HCT116 (cell line): ENCODE data around the gene EML4. TPM values are rescaled to one million over a fixed set of nuclear protein-coding genes. Genes with fewer than 3 reads are reported as not detected.

Source experiments
- ATAC-seq: fragments of 200-7000 bp; cut with Tn5 transposase; 2 replicates; pipeline ENCODE4 v1.9.1; 2020; ENCODE audit warnings: mild to moderate bottlenecking, moderate library complexity
- BruUV-seq: library from RNA; stranded (reverse); fragments of 400-500 nt; replicated peaks from 2 replicates; lab custom pipeline; 2021; lab: Mats Ljungman, UMichigan
- CTCF ChIA-PET: fragments of 300-600 bp; sonication (Branson Sonifier 250); formaldehyde crosslinking; loops from one replicate; lab custom pipeline; 2021; ENCODE audit warnings: antibody characterized with exemption; lab: Charles Lee
- POLR2A ChIA-PET: fragments of 300-600, 350-600 bp; sonication (Branson Sonifier 250); formaldehyde crosslinking; loops from one replicate; lab custom pipeline; 2021; ENCODE audit warnings: antibody characterized with exemption; lab: Charles Lee
- RAD21 ChIA-PET, 2 experiments: fragments of 300-600 bp; sonication (Branson Sonifier 250); formaldehyde crosslinking; loops; one replicate each; lab custom pipeline; 2023; ENCODE audit warnings: low total read pairs in 2 of 2; ENCODE audit not compliant: uncharacterized antibody in 2 of 2, unreplicated experiment in 2 of 2, low non-redundant PET in 1 of 2; lab: Charles Lee
- DNase-seq: peaks from one replicate; pipeline ENCODE4 v3.0.0-alpha.2; 2010; ENCODE audit warnings: low read depth, low spot score
- H2AFZ ChIP-seq: fragments of 200-600 bp; shearing (Covaris generic), sonication (generic); 2 replicates; pipeline ENCODE4 v1.6.1; 2017; ENCODE audit warnings: low read depth, mixed run types, mixed read lengths, antibody characterized with exemption, low read length; ENCODE audit not compliant: poor library complexity, severe bottlenecking
- H3K27ac ChIP-seq: 2 replicates; pipeline ENCODE4 v1.5.1; 2012; ENCODE audit warnings: low read depth, low read length
- H3K27me3 ChIP-seq: fragments of 200-600 bp; sonication (generic); 2 replicates; pipeline ENCODE4 v1.6.1; 2016; ENCODE audit warnings: mixed run types, low read length, mixed read lengths; ENCODE audit not compliant: insufficient read depth
- H3K36me3 ChIP-seq, 2 experiments: fragments of 200-500 bp in 1 of 2; fragments of 200-600 bp in 1 of 2; sonication (Bioruptor generic) in 1 of 2; sonication (generic) in 1 of 2; 2 replicates each; pipeline versions ENCODE4 v1.5.1 to v1.6.1; 2014 to 2016; ENCODE audit warnings: low read length in 2 of 2, inconsistent platforms in 1 of 2, mixed read lengths in 1 of 2, mixed run types in 1 of 2; ENCODE audit not compliant: insufficient read depth in 2 of 2, control insufficient read depth in 1 of 2
- H3K4me1 ChIP-seq, 2 experiments: fragments of 200-600 bp in 1 of 2; sonication (generic) in 1 of 2; 2 replicates each; pipeline versions ENCODE4 v1.5.1 to v1.6.1; 2012 to 2017; ENCODE audit warnings: low read length in 2 of 2, inconsistent platforms in 1 of 2, mild to moderate bottlenecking in 1 of 2, mixed read lengths in 1 of 2, mixed run types in 1 of 2, moderate library complexity in 1 of 2; ENCODE audit not compliant: insufficient read depth in 2 of 2, control insufficient read depth in 1 of 2
- H3K4me2 ChIP-seq: fragments of 200-600 bp; sonication (generic); 2 replicates; pipeline ENCODE4 v1.6.1; 2017; ENCODE audit warnings: mixed run types, low read length, mixed read lengths
- H3K4me3 ChIP-seq, 2 experiments: fragments of 200-600 bp in 1 of 2; sonication (generic) in 1 of 2; replicated peaks in 1 of 2; 2 replicates each; pipeline ENCODE4 v1.5.1; 2011 to 2016; ENCODE audit warnings: low read length in 2 of 2, control low read depth in 1 of 2, low read depth in 1 of 2, mild to moderate bottlenecking in 1 of 2, mixed read lengths in 1 of 2, mixed run types in 1 of 2
- H3K79me2 ChIP-seq: fragments of 200-600 bp; sonication (generic); 2 replicates; pipeline ENCODE4 v1.6.1; 2017; ENCODE audit warnings: mild to moderate bottlenecking, mixed run types, low read length, moderate library complexity, mixed read lengths; ENCODE audit not compliant: insufficient read depth
- H3K9ac ChIP-seq: fragments of 200-600 bp; sonication (generic); 2 replicates; pipeline ENCODE4 v1.6.1; 2016; ENCODE audit warnings: low read length, mixed read lengths
- H3K9me2 ChIP-seq: fragments of 200-600 bp; sonication (generic), shearing (Covaris generic); 2 replicates; pipeline ENCODE4 v1.6.1; 2017; ENCODE audit warnings: mixed run types, mild to moderate bottlenecking, moderate library complexity; ENCODE audit not compliant: insufficient read depth
- H3K9me3 ChIP-seq, 2 experiments: fragments of 200-500 bp in 1 of 2; fragments of 200-600 bp in 1 of 2; sonication (Bioruptor generic) in 1 of 2; sonication (generic) in 1 of 2; 2 replicates each; pipeline ENCODE4 v1.6.1; 2014 to 2017; ENCODE audit warnings: low read length in 2 of 2, mixed read lengths in 2 of 2, inconsistent platforms in 1 of 2, low read depth in 1 of 2, mild to moderate bottlenecking in 1 of 2, mixed run types in 1 of 2, moderate library complexity in 1 of 2; ENCODE audit not compliant: control insufficient read depth in 1 of 2, insufficient read depth in 1 of 2
- H4K20me1 ChIP-seq: fragments of 200-600 bp; sonication (generic), shearing (Covaris generic); 2 replicates; pipeline ENCODE4 v1.6.1; 2017; ENCODE audit warnings: mixed run types, mild to moderate bottlenecking, moderate library complexity; ENCODE audit not compliant: insufficient read depth
- EGR1 ChIP-seq: IDR thresholded peaks from 2 replicates; pipeline ENCODE4 v1.6.1; 2012; ENCODE audit warnings: low read depth
- FOSL1 ChIP-seq: IDR thresholded peaks from 2 replicates; pipeline ENCODE4 v1.6.1; 2012; ENCODE audit warnings: low read depth
- JUND ChIP-seq: IDR thresholded peaks from 2 replicates; pipeline ENCODE4 v1.6.1; 2012
- POLR2A ChIP-seq: IDR thresholded peaks from 2 replicates; pipeline ENCODE4 v1.7.0; 2011; ENCODE audit warnings: borderline replicate concordance; ENCODE audit not compliant: insufficient read depth, insufficient read length; ENCODE audit errors: extremely low read depth
- POLR2AphosphoS5 ChIP-seq: IDR thresholded peaks from 2 replicates; pipeline ENCODE4 v1.6.1; 2011; ENCODE audit warnings: mild to moderate bottlenecking, low read depth, low read length, moderate library complexity
- REST ChIP-seq: IDR thresholded peaks from 2 replicates; pipeline ENCODE4 v1.6.1; 2012; ENCODE audit warnings: low read depth
- SRF ChIP-seq: IDR thresholded peaks from 2 replicates; pipeline ENCODE4 v1.6.1; 2012; ENCODE audit warnings: low read depth
- TCF7L2 ChIP-seq: IDR thresholded peaks from 2 replicates; pipeline ENCODE4 v1.7.0; 2011; ENCODE audit warnings: borderline replicate concordance, inconsistent platforms; ENCODE audit not compliant: insufficient read depth, insufficient read length; ENCODE audit errors: extremely low read depth
- YY1 ChIP-seq: IDR thresholded peaks from 2 replicates; pipeline ENCODE4 v1.6.1; 2011; ENCODE audit warnings: low read length, low read depth, moderate library complexity, mild to moderate bottlenecking; ENCODE audit not compliant: insufficient replicate concordance; ENCODE audit errors: extremely low read depth
- intact Hi-C: fragments of 100-400 bp; cut with micrococcal nuclease; formaldehyde crosslinking; loops from 2 replicates; pipeline ENCODE4 v1.10.0; 2022
- total RNA-seq: library from RNA; stranded (reverse); gene quantifications from one replicate; pipeline ENCODE4 v1.2.1, GENCODE V29; 2021; ENCODE audit not compliant: unreplicated experiment

Gene EML4
- total RNA-seq, 1 experiment from 2014 or later: 53.5 TPM

GRCh38 chr2:42189235-42189566 lies 20.0 kb downstream of the EML4 start:
- no peak overlapping the region for H3K4me3 ChIP-seq
- no peak overlapping the region for H3K9ac ChIP-seq
- H3K36me3 ChIP-seq: no peaks in the 10 kb centered on the region
- TF ChIP-seq EGR1 (no peak), REST (no peak), SRF (no peak), FOSL1 (no peak), POLR2A (no peak), YY1 (no peak), TCF7L2 (no peak), POLR2AphosphoS5 (no peak), JUND (no peak)
- H3K27me3 ChIP-seq: no peaks in the 10 kb centered on the region
- ChIA-PET POLR2A (no interaction called here), CTCF (interaction anchor here (1.0 kb wide), 1 partner anchor 41 kb away, joined by 3 read pairs; no protein-coding TSS in a partner anchor), RAD21 (no interaction called here)
- no peak for ATAC-seq
- intact Hi-C loops: no loop called here
- peaks cover 0 to 10% of the 10 kb centered on the region in 2 experiments; a peak in 3 of 4 replicates for H3K4me1 ChIP-seq
- no peak overlapping the region for H3K4me2 ChIP-seq
- no peak overlapping the region for H2AFZ ChIP-seq
- H3K9me3 ChIP-seq: no peaks in the 10 kb centered on the region
- no peaks in the 10 kb centered on the region for H3K9me2 ChIP-seq
- no TSS peak for BruUV-seq
- no peak overlapping the region for H3K27ac ChIP-seq
- peaks cover 92% of the 10 kb centered on the region for H3K79me2 ChIP-seq
- H4K20me1 ChIP-seq: peaks cover 4% of the 10 kb centered on the region; the same call in 1 of the 2 replicates
- no peak for DNase-seq
